Kidney (tissue), 14 donors: Measurements from ENCODE around the gene SPAG4. TPM values are rescaled to one million over a fixed set of nuclear protein-coding genes. Genes with fewer than 3 reads are reported as not detected.

Experiments
- DNase-seq, 5 donors: peaks; one replicate each; pipeline ENCODE4 v3.0.0-alpha.2; 2013 to 2020
- FAIRE-seq: peaks from 2 replicates; lab custom pipeline; 2012; peaks lifted over from hg19 to GRCh38; lab: Jason Lieb, UNC
- H3K27ac ChIP-seq, 2 donors: one replicate each; pipeline ENCODE4 v1.7.0; 2013; ENCODE audit warnings: low read depth in 2 of 2, low read length in 2 of 2, inconsistent platforms in 1 of 2
- H3K27me3 ChIP-seq: one replicate; pipeline ENCODE4 v1.7.1; 2013; ENCODE audit warnings: low read length, inconsistent platforms; ENCODE audit not compliant: control insufficient read depth, insufficient read depth
- H3K36me3 ChIP-seq, 3 donors: one replicate each; pipeline versions ENCODE4 v1.7.0 to v1.7.1; 2013; ENCODE audit warnings: low read length in 3 of 3, control low read depth in 1 of 3, inconsistent platforms in 1 of 3; ENCODE audit not compliant: insufficient read depth in 3 of 3, control insufficient read depth in 2 of 3
- H3K4me1 ChIP-seq, 3 donors: one replicate each; pipeline versions ENCODE4 v1.7.0 to v1.7.1; 2013; ENCODE audit warnings: low read length in 3 of 3, inconsistent platforms in 1 of 3, low read depth in 1 of 3; ENCODE audit not compliant: control insufficient read depth in 2 of 3, insufficient read depth in 2 of 3
- H3K4me3 ChIP-seq, 3 donors: one replicate each; pipeline versions ENCODE4 v1.7.0 to v1.8.1; 2013; ENCODE audit warnings: low read length in 3 of 3, control low read depth in 1 of 3, inconsistent platforms in 1 of 3
- H3K9ac ChIP-seq, 3 donors: one replicate each; pipeline versions ENCODE4 v1.7.0 to v1.7.1; 2013; ENCODE audit warnings: low read length in 3 of 3, control low read depth in 1 of 3, inconsistent platforms in 1 of 3
- H3K9me3 ChIP-seq, 3 donors: one replicate each; pipeline versions ENCODE4 v1.7.0 to v1.7.1; 2013; ENCODE audit warnings: low read length in 3 of 3, control low read depth in 1 of 3, inconsistent platforms in 1 of 3; ENCODE audit not compliant: control insufficient read depth in 2 of 3, insufficient read depth in 1 of 3
- intact Hi-C: fragments of 100-400 bp; cut with DNase I; formaldehyde crosslinking; loops from one replicate; pipeline ENCODE4 v1.11.1; 2022
- polyA plus RNA-seq: library from polyadenylated mRNA; stranded (reverse); fragments of 350-450 nt; fragmentation: Illumina TruSeq; extraction: RNeasy Lipid Tissue Mini Kit (QIAGEN cat#74804); gene quantifications from one replicate; pipeline ENCODE4 v1.2.3, GENCODE V29; 2014; ENCODE audit warnings: low read depth, low replicate concordance; ENCODE audit not compliant: insufficient read depth
- total RNA-seq: library from RNA; stranded (reverse); fragmentation: NEBNext Ultra II Directional; extraction: Animal tissue kit (Norgen Biotek cat#: 25700); gene quantifications from one replicate; pipeline ENCODE4 v1.2.1, GENCODE V29; 2021
- TF ChIP-seq, protein P1 (sequence below): IDR thresholded peaks from 3 replicates; pipeline ENCODE4 v1.5.1; 2012; ENCODE audit warnings: mild to moderate bottlenecking, moderate library complexity, borderline replicate concordance; ENCODE audit not compliant: insufficient read depth; ENCODE audit errors: extremely low read depth
- donor health status: control.
- donor health status: control.
- donor health status: control.
- donor health status: control.
- donor health status: control.
- donor health status: DM: yes; HTN: yes; CAD: no.
- donor health status: Normal renal cell carcinoma (clear cell type).

Gene SPAG4
- total and polyA plus RNA-seq, 2 donors from 2014 or later, result 13.1 to 16.0 TPM

DNA sequence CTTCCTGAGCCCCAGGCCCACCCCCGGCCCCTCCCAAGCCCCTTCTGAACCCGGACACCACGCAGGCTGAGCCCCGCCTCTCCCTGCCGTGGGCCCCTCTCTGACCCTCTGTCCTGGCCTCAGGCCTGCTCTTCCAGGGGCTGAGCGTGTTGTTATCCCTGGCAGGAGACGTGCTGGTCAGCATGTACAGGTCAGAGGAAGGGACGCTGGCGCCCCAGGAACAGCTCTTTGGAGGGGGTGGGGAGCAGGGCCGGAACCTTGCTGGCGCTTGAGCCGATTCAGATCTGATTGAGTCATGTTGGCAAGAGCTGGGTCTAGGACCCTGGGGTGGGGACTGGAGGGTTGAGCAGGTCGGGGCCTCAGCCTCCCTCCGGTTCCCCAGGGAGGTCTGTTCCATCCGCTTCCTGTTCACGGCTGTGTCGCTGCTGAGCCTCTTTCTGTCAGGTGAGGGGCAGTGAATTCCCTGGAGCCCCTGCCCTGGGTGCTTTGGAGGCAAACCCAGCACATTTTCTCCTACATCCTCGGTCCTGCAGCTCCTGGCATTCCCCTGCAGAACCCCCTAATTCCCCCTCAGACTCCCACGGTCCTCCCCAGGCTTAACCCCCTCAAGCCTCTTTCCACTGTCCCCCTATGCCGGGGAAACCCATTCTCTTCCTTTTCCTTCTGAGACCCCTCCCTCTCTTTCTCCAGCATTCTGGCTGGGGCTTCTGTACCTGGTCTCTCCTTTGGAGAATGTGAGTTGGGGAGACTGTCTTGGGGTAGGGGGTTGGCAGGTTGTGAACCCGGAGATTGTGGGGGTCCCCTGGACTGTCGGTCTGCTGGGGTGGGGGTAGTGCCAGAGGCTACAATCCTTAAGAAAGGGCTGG lies 2.0 kb downstream of the SPAG4 start:
- intact Hi-C loops, result no loop called here
- TF ChIP-seq, protein P1, sequence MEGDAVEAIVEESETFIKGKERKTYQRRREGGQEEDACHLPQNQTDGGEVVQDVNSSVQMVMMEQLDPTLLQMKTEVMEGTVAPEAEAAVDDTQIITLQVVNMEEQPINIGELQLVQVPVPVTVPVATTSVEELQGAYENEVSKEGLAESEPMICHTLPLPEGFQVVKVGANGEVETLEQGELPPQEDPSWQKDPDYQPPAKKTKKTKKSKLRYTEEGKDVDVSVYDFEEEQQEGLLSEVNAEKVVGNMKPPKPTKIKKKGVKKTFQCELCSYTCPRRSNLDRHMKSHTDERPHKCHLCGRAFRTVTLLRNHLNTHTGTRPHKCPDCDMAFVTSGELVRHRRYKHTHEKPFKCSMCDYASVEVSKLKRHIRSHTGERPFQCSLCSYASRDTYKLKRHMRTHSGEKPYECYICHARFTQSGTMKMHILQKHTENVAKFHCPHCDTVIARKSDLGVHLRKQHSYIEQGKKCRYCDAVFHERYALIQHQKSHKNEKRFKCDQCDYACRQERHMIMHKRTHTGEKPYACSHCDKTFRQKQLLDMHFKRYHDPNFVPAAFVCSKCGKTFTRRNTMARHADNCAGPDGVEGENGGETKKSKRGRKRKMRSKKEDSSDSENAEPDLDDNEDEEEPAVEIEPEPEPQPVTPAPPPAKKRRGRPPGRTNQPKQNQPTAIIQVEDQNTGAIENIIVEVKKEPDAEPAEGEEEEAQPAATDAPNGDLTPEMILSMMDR, result no peak
- DNase-seq (peak; percentile 58 to 90 (median 68)), FAIRE-seq (no peak)
- peak overlapping the region; percentile 2 to 51 for H3K27ac ChIP-seq
- H3K4me3 ChIP-seq, result peak overlapping the region in 2 of 3 donors; percentile 48 to 58
- H3K4me1 ChIP-seq, result peaks cover 0 to 22% (median 0%) of the 10 kb centered on the region in 3 donors
- H3K9me3 ChIP-seq, result no peaks in the 10 kb centered on the region
- H3K27me3 ChIP-seq, result no peaks in the 10 kb centered on the region
- peak overlapping the region in 1 of 3 donors; percentile 51 for H3K9ac ChIP-seq
- peaks cover 0 to 4% (median 4%) of the 10 kb centered on the region in 3 donors for H3K36me3 ChIP-seq

DNA sequence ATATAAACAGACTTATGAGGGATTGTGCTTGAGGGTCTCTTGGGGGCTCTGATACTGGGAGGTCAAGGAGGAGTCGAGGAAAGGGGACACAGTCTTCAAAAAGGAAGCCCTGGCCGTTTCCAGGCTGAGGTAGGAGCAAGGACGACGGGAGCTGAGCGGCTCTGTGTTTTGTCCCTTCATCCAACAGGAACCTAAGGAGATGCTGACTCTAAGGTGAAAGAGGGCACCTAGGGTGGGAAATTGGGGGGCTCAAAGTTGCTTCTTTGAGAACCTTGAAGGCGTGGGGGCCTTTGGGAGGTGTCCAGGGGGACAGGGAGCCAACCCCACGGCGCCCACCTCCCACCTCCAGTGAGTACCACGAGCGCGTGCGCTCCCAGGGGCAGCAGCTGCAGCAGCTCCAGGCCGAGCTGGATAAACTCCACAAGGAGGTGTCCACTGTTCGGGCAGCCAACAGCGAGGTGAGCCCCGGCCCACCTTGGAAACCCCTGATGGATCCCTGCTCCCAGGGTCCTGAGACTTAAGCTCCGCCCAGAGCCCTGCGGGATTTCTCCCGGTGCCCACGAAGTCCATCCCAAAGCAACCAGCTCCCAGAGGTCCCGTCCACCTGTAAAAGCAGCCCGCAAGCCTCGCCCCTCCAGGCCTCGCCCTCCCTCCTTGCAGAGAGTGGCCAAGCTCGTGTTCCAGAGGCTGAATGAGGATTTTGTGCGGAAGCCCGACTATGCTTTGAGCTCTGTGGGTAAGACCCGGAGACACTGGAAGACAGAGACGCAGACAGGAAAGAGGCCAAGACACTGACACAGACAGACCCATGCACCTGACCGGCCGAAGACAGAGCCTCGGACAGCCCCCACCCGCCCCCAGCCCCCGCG lies 2.9 kb downstream of the SPAG4 start:
- intact Hi-C loops, result no loop called here
- Histone ChIP-seq H3K9me3 (no peaks in the 10 kb centered on the region), H3K27me3 (no peaks in the 10 kb centered on the region), H3K36me3 (peaks cover 0 to 4% (median 4%) of the 10 kb centered on the region in 3 donors), H3K27ac (no peak overlapping the region), H3K4me3 (peak overlapping the region in 2 of 3 donors; percentile 21 to 58), H3K9ac (peak overlapping the region in 1 of 3 donors; percentile 41), H3K4me1 (peaks cover 0 to 22% (median 0%) of the 10 kb centered on the region in 3 donors)
- FAIRE-seq (no peak), DNase-seq (peak; percentile 24 to 81 (median 43))
- TF ChIP-seq, protein P1, result no peak

DNA sequence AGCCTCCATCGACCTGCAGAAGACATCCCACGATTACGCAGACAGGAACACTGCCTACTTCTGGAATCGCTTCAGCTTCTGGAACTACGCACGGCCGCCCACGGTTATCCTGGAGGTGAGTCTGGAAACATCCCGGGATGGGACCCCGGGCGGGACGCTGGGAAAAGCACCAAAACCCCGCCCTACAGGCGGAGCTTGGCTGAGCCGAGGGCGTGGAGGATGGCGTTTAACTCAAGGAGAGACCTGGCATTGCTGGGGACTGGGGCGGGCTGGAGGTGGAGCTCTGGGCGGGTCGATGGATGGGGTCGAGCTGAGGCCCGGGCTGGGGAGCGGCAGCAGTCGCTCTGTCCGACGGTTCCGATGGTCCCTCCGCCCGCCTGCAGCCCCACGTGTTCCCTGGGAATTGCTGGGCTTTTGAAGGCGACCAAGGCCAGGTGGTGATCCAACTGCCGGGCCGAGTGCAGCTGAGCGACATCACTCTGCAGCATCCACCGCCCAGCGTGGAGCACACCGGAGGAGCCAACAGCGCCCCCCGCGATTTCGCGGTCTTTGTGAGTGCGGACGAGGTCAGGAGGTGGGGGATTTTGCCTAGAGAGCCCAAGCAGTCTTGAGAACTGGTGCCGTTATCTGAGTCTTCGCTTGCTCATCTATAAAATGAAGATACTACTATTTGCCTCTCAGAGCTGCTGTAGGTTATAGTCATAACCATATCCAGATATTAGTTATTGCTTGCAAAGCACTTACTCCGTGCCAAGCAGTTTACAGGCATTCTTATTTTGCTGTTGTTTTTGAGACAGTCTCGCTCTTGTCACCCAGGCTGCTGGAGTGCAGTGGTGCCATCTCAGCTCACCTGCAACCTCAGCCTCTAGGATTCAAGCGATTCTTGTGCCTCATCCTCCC lies 3.8 kb downstream of the SPAG4 start:
- Histone ChIP-seq H3K27me3 (no peaks in the 10 kb centered on the region), H3K36me3 (peaks cover 0 to 4% (median 4%) of the 10 kb centered on the region in 3 donors), H3K4me3 (peak overlapping the region; percentile 39 to 56 (median 55)), H3K9ac (peak overlapping the region in 1 of 3 donors; percentile 8), H3K27ac (no peak overlapping the region), H3K9me3 (no peaks in the 10 kb centered on the region), H3K4me1 (peaks cover 0 to 22% (median 0%) of the 10 kb centered on the region in 3 donors)
- no peak for FAIRE-seq
- intact Hi-C loops, result no loop called here
- TF ChIP-seq, protein P1, result peak; percentile 31
- peak; percentile 88 to 92 (median 91) for DNase-seq
